A673 (cell line): ENCODE measurements around the gene AGBL4. TPM values are rescaled to one million over a fixed set of nuclear protein-coding genes. Genes with fewer than 3 reads are reported as not detected.

Experiments used
- BruUV-seq: library from RNA; stranded (reverse); fragments of 400-500 nt; replicated peaks from 2 replicates; lab custom pipeline; 2021; lab: Mats Ljungman, UMichigan
- CTCF ChIA-PET: fragments of 300-600 bp; sonication (Branson Sonifier 250); formaldehyde crosslinking; loops from one replicate; lab custom pipeline; 2022; ENCODE audit warnings: antibody characterized with exemption; lab: Charles Lee
- POLR2A ChIA-PET: fragments of 300-600 bp; sonication (Branson Sonifier 250); formaldehyde crosslinking; loops from one replicate; lab custom pipeline; 2022; ENCODE audit warnings: antibody characterized with exemption; ENCODE audit not compliant: low non-redundant PET; lab: Charles Lee
- DNase-seq: peaks from one replicate; pipeline ENCODE4 v3.0.0-alpha.2; 2015; ENCODE audit warnings: low spot score
- H3K27ac ChIP-seq: fragments of 200-600 bp; sonication (generic); 2 replicates; pipeline ENCODE4 v1.5.1; 2016; ENCODE audit warnings: mixed run types, low read depth, mild to moderate bottlenecking, mixed read lengths, antibody characterized with exemption, low read length; ENCODE audit not compliant: poor library complexity, severe bottlenecking
- H3K27me3 ChIP-seq: fragments of 200-600 bp; sonication (generic); replicated peaks from 2 replicates; pipeline ENCODE4 v1.6.1; 2017; ENCODE audit warnings: mixed run types, low read depth, mild to moderate bottlenecking, mixed read lengths, antibody characterized with exemption, low read length; ENCODE audit not compliant: insufficient read depth, poor library complexity
- H3K36me3 ChIP-seq: fragments of 200-600 bp; sonication (generic); 2 replicates; pipeline ENCODE4 v1.6.1; 2016; ENCODE audit warnings: mixed run types, mild to moderate bottlenecking, mixed read lengths, antibody characterized with exemption, low read length; ENCODE audit not compliant: insufficient read depth, poor library complexity, severe bottlenecking
- H3K4me1 ChIP-seq: fragments of 200-600 bp; sonication (generic); 2 replicates; pipeline ENCODE4 v1.6.1; 2017; ENCODE audit warnings: mixed run types, mild to moderate bottlenecking, mixed read lengths, antibody characterized with exemption, low read length; ENCODE audit not compliant: insufficient read depth, poor library complexity, severe bottlenecking
- H3K4me3 ChIP-seq: fragments of 200-600 bp; sonication (generic); 2 replicates; pipeline ENCODE4 v1.5.1; 2016; ENCODE audit warnings: low read depth, mixed run types, mild to moderate bottlenecking, mixed read lengths, low read length; ENCODE audit not compliant: poor library complexity, severe bottlenecking
- H3K9me3 ChIP-seq: fragments of 200-600 bp; sonication (generic); 2 replicates; pipeline ENCODE4 v1.6.1; 2016; ENCODE audit warnings: mixed run types, low read depth, mild to moderate bottlenecking, mixed read lengths, antibody characterized with exemption, low read length; ENCODE audit not compliant: poor library complexity, severe bottlenecking
- CTCF ChIP-seq: fragments of 300-800, 200-600 bp; sonication (generic); conservative IDR thresholded peaks from 2 replicates; pipeline ENCODE4 v1.5.1; 2017; ENCODE audit warnings: low read depth, mild to moderate bottlenecking, antibody characterized with exemption, low read length, moderate library complexity, mixed read lengths
- EZH2 ChIP-seq: fragments of 200-600 bp; sonication (generic); IDR thresholded peaks from 2 replicates; pipeline ENCODE4 v1.6.1; 2017; ENCODE audit warnings: borderline replicate concordance, low read depth, mild to moderate bottlenecking, mixed read lengths, antibody characterized with exemption, low read length; ENCODE audit not compliant: poor library complexity, severe bottlenecking
- intact Hi-C: fragments of 100-400 bp; cut with micrococcal nuclease; formaldehyde crosslinking; loops from one replicate; pipeline ENCODE4 v1.10.0; 2022; ENCODE audit not compliant: unreplicated experiment
- total RNA-seq: library from RNA; stranded (reverse); gene quantifications from 2 replicates; pipeline ENCODE4 v1.2.3, GENCODE V29; 2021

The AGBL4 gene
- total RNA-seq, 1 experiment from 2014 or later = 0.32 TPM

- POLR2A ChIA-PET = no interaction called here
- Histone ChIP-seq H3K9me3 (no peaks in the 10 kb centered on the region), H3K27ac (no peak overlapping the region), H3K4me3 (no peak overlapping the region), H3K36me3 (no peaks in the 10 kb centered on the region), H3K27me3 (no peaks in the 10 kb centered on the region), H3K4me1 (peaks cover 9% of the 10 kb centered on the region)
- BruUV-seq = no TSS peak
- intact Hi-C loops = no loop called here
- CTCF ChIA-PET = no interaction called here
- no peak for TF ChIP-seq EZH2
- peak; percentile 84 for DNase-seq
Measured at GRCh38 chr1:48493970-48494769, 1529.6 kb downstream of the AGBL4 start.

GRCh38 chr1:48493041-48493440 lies 1530.7 kb downstream of the AGBL4 start:
- DNase-seq = no peak
- no peak overlapping the region for H3K4me3 ChIP-seq
- CTCF ChIA-PET = no interaction called here

GRCh38 chr1:48492392-48492791 lies 1531.4 kb downstream of the AGBL4 start:
- intact Hi-C loops = no loop called here
- no peaks in the 10 kb centered on the region for H3K27me3 ChIP-seq
- no TSS peak for BruUV-seq
- H3K4me1 ChIP-seq = peaks cover 9% of the 10 kb centered on the region
- DNase-seq = no peak
- TF ChIP-seq EZH2 (no peak), CTCF (no peak)
- H3K9me3 ChIP-seq = no peaks in the 10 kb centered on the region
- no peak overlapping the region for H3K27ac ChIP-seq
- CTCF ChIA-PET = no interaction called here
- POLR2A ChIA-PET = no interaction called here
- no peaks in the 10 kb centered on the region for H3K36me3 ChIP-seq
- H3K4me3 ChIP-seq = no peak overlapping the region

More at GRCh38 chr1:48493041-48493440, 1530.7 kb downstream of the AGBL4 start:
- Histone ChIP-seq H3K27me3 (no peaks in the 10 kb centered on the region), H3K9me3 (no peaks in the 10 kb centered on the region), H3K27ac (no peak overlapping the region), H3K36me3 (no peaks in the 10 kb centered on the region), H3K4me1 (peaks cover 9% of the 10 kb centered on the region)
- POLR2A ChIA-PET = no interaction called here
- TF ChIP-seq CTCF (no peak), EZH2 (no peak)
- no TSS peak for BruUV-seq
- intact Hi-C loops = no loop called here
